HepG2 (cell line): ENCODE data around the gene MXI1. TPM values are rescaled to one million over a fixed set of nuclear protein-coding genes. Genes with fewer than 3 reads are reported as not detected.

Experiments
- ATAC-seq: fragments of 200-7000 bp; cut with Tn5 transposase; 3 replicates; pipeline ENCODE4 v1.9.1; 2020; ENCODE audit warnings: mild to moderate bottlenecking, moderate library complexity
- BruUV-seq: library from RNA; stranded (reverse); fragments of 400-500 nt; replicated peaks from 2 replicates; lab custom pipeline; 2021; lab: Mats Ljungman, UMichigan
- CTCF ChIA-PET: fragments of 300-600 bp; formaldehyde crosslinking; extraction: SDS; loops from one replicate; lab custom pipeline; 2021; ENCODE audit warnings: low total read pairs, inconsistent platforms, low intra/inter-chr PET ratio; lab: Yijun Ruan, JAX
- POLR2A ChIA-PET: fragments of 350-600 bp; sonication (Branson Sonifier 250); formaldehyde crosslinking; loops from one replicate; lab custom pipeline; 2020; ENCODE audit warnings: antibody characterized with exemption, inconsistent platforms; lab: Yijun Ruan, JAX
- DNase-seq: peaks from one replicate; pipeline ENCODE4 v3.0.0-alpha.2; 2015; ENCODE audit warnings: low spot score
- FAIRE-seq: peaks from 3 replicates; lab custom pipeline; 2011; peaks lifted over from hg19 to GRCh38; lab: Jason Lieb, UNC
- H2AFZ ChIP-seq: one replicate; pipeline ENCODE4 v1.6.1; 2011; ENCODE audit warnings: low read length, inconsistent platforms
- H3K27ac ChIP-seq: fragments of 300-600 bp; 3 replicates; pipeline ENCODE4 v1.8.0; 2011; ENCODE audit warnings: mixed run types, mild to moderate bottlenecking, mixed read lengths, low read length, inconsistent platforms; ENCODE audit not compliant: insufficient read depth; ENCODE audit errors: extremely low read length
- H3K27me3 ChIP-seq, 2 experiments: fragments of 200-600 bp in 1 of 2; 2 replicates in 1 of 2; 3 replicates in 1 of 2; pipeline versions ENCODE4 v1.6.0 to v1.8.0; 2011; ENCODE audit warnings: low read length in 2 of 2, mild to moderate bottlenecking in 2 of 2, moderate library complexity in 2 of 2, inconsistent platforms in 1 of 2; ENCODE audit not compliant: insufficient read depth in 2 of 2, control insufficient read depth in 1 of 2
- H3K36me3 ChIP-seq, 2 experiments: fragments of 200-600 bp in 1 of 2; replicated peaks in 1 of 2; 2 replicates in 1 of 2; 3 replicates in 1 of 2; pipeline versions ENCODE4 v1.5.1 to v1.8.0; 2011; ENCODE audit warnings: low read length in 2 of 2, inconsistent platforms in 1 of 2; ENCODE audit not compliant: insufficient read depth in 2 of 2, control insufficient read depth in 1 of 2
- H3K4me1 ChIP-seq: 2 replicates; pipeline ENCODE4 v1.5.1; 2012; ENCODE audit warnings: low read length, inconsistent platforms; ENCODE audit not compliant: insufficient read depth
- H3K4me2 ChIP-seq: 2 replicates; pipeline ENCODE4 v1.6.0; 2011; ENCODE audit warnings: low read depth, low read length, inconsistent platforms
- H3K4me3 ChIP-seq, 3 experiments: fragments of 200-600 bp in 1 of 3; sonication (generic), shearing (Covaris generic) in 1 of 3; replicated peaks in 1 of 3; 2 replicates each; pipeline ENCODE4 v1.5.1; 2011 to 2016; ENCODE audit warnings: low read length in 3 of 3, inconsistent platforms in 2 of 3, low read depth in 2 of 3, mild to moderate bottlenecking in 2 of 3, control low read depth in 1 of 3, mixed read lengths in 1 of 3; ENCODE audit not compliant: insufficient read depth in 1 of 3
- H3K79me2 ChIP-seq: one replicate; pipeline ENCODE4 v1.6.1; 2011; ENCODE audit warnings: low read length, inconsistent platforms; ENCODE audit not compliant: insufficient read depth
- H3K9ac ChIP-seq: 2 replicates; pipeline ENCODE4 v1.6.0; 2011; ENCODE audit warnings: mild to moderate bottlenecking, low read depth, low read length, inconsistent platforms; ENCODE audit not compliant: insufficient read depth
- H3K9me3 ChIP-seq: 2 replicates; pipeline ENCODE4 v1.5.1; 2012; ENCODE audit warnings: mild to moderate bottlenecking, low read length
- H4K20me1 ChIP-seq: 2 replicates; pipeline ENCODE4 v1.6.0; 2011; ENCODE audit warnings: inconsistent platforms, mild to moderate bottlenecking, low read length, moderate library complexity; ENCODE audit not compliant: insufficient read depth
- ARNT2 ChIP-seq: sonication (generic); formaldehyde crosslinking; IDR thresholded peaks from 2 replicates; pipeline ENCODE4 v1.8.0; 2022; ENCODE audit warnings: mild to moderate bottlenecking, low read depth, missing genetic modification reagents, moderate library complexity
- CREB3 ChIP-seq: sonication (generic); formaldehyde crosslinking; IDR thresholded peaks from 2 replicates; pipeline ENCODE4 v1.5.0; 2020; ENCODE audit warnings: missing genetic modification reagents
- FOXC1 ChIP-seq: sonication (generic); formaldehyde crosslinking; IDR thresholded peaks from 2 replicates; pipeline ENCODE4 v1.8.0; 2022; ENCODE audit warnings: mild to moderate bottlenecking, missing genetic modification reagents, borderline replicate concordance
- PTBP1 ChIP-seq: fragments of 200-400 bp; formaldehyde crosslinking; IDR thresholded peaks from 2 replicates; pipeline ENCODE4 v1.6.1; 2018; ENCODE audit warnings: low read length, low read depth; ENCODE audit not compliant: poor library complexity, severe bottlenecking
- RAD51 ChIP-seq: fragments of 450-650 bp; IDR thresholded peaks from 2 replicates; pipeline ENCODE4 v1.6.1; 2016; ENCODE audit warnings: borderline replicate concordance
- ZMAT5 ChIP-seq: sonication (generic); formaldehyde crosslinking; IDR thresholded peaks from 2 replicates; pipeline ENCODE4 v1.5.0; 2020; ENCODE audit warnings: mild to moderate bottlenecking, low read depth, missing genetic modification reagents, borderline replicate concordance
- ZNF737 ChIP-seq: sonication (generic); formaldehyde crosslinking; IDR thresholded peaks from 2 replicates; pipeline ENCODE4 v1.5.0; 2020; ENCODE audit warnings: missing genetic modification reagents, mild to moderate bottlenecking, borderline replicate concordance
- ZNF780A ChIP-seq: sonication (generic); formaldehyde crosslinking; IDR thresholded peaks from 2 replicates; pipeline ENCODE4 v1.8.0; 2022; ENCODE audit warnings: mild to moderate bottlenecking, missing genetic modification reagents, moderate library complexity
- ZNF792 ChIP-seq: IDR thresholded peaks from 2 replicates; pipeline ENCODE4 v1.6.1; 2016
- ZNF83 ChIP-seq: sonication (generic); formaldehyde crosslinking; IDR thresholded peaks from 2 replicates; pipeline ENCODE4 v1.4.0; 2020; ENCODE audit warnings: missing genetic modification reagents, mild to moderate bottlenecking, borderline replicate concordance
- ZUFSP ChIP-seq: sonication (generic); formaldehyde crosslinking; IDR thresholded peaks from 2 replicates; pipeline ENCODE4 v1.9.0; 2021; ENCODE audit warnings: missing genetic modification reagents, mild to moderate bottlenecking, borderline replicate concordance
- WGBS: methylation state at CpG from one replicate; pipeline ENCODE4 v1.1.6; 2017; ENCODE audit warnings: low lambda C conversion rate; 5-methylcytosine and 5-hydroxymethylcytosine counted together
- in situ Hi-C: cut with HindIII; loops from 2 replicates; pipeline ENCODE4 v1.10.0; 2017; ENCODE audit warnings: low pct_unique_long_range_greater_than_20kb; ENCODE audit not compliant: extremely low pct_ligation_motif_present
- intact Hi-C: fragments of 100-400 bp; cut with micrococcal nuclease; formaldehyde crosslinking; loops from one replicate; pipeline ENCODE4 v1.10.0; 2022; ENCODE audit not compliant: unreplicated experiment
- polyA plus RNA-seq, 8 experiments: library from polyadenylated mRNA; depleted of rRNA in 3 of 8; stranded (reverse) in 7 of 8; unstranded in 1 of 8; fragments of >200 nt; fragmentation: Illumina TruSeq in 4 of 8; extraction: Trizol in 4 of 8; gene quantifications; 2 replicates each; pipeline versions ENCODE4 v1.2.1 to v1.2.3, GENCODE V29; 2011 to 2016; ENCODE audit warnings: low read depth in 4 of 8, missing spikeins in 1 of 8, mixed read lengths in 1 of 8; ENCODE audit not compliant: insufficient read depth in 1 of 8
- total RNA-seq, 5 experiments: library from RNA; depleted of rRNA; stranded (reverse); fragments of >200 nt; fragmentation: Illumina TruSeq; extraction: Trizol; gene quantifications; 2 replicates each; pipeline ENCODE4 v1.2.3, GENCODE V29; 2016; ENCODE audit warnings: low read depth in 1 of 5

The MXI1 gene
- total and polyA plus RNA-seq, 2 of the 13 experiments (the other 11 are each of a cell fraction or from before 2014, with no cell fraction given) = 6.6 to 22.0 TPM

- no peak for ATAC-seq
- intact Hi-C loops (no loop called here), in situ Hi-C loops (loop anchor here (5.0 kb wide), 1 partner anchor 83 kb away; no protein-coding TSS in a partner anchor)
- no peaks in the 10 kb centered on the region for H3K36me3 ChIP-seq
- no peak overlapping the region for H3K4me3 ChIP-seq
- no peak for DNase-seq
- no peak overlapping the region for H2AFZ ChIP-seq
- FAIRE-seq = no peak
- no peak overlapping the region for H3K9ac ChIP-seq
- 46% methylated on average over 2 of the region's 2 CpGs for WGBS
- H3K27ac ChIP-seq = no peak overlapping the region
- ChIA-PET CTCF (interaction anchor here (1.1 kb wide), 1 partner anchor 82 kb away, joined by 6 read pairs; no protein-coding TSS in a partner anchor), POLR2A (no interaction called here)
- peaks cover 70% of the 10 kb centered on the region for H3K4me1 ChIP-seq
- H3K79me2 ChIP-seq = peaks cover 2% of the 10 kb centered on the region
- H4K20me1 ChIP-seq = peaks cover 46% of the 10 kb centered on the region
- H3K4me2 ChIP-seq = no peak overlapping the region; the same call in 1 of the 2 replicates
- no peaks in the 10 kb centered on the region for H3K9me3 ChIP-seq
- no TSS peak for BruUV-seq
- no peaks in the 10 kb centered on the region for H3K27me3 ChIP-seq
- TF ChIP-seq ZUFSP (CRISPR knock-in tag) (no peak), FOXC1 (no peak)
These were observed 13.0 kb downstream of the MXI1 start for GRCh38 chr10:110220398-110220797.

- in situ Hi-C loops (loop anchor here (5.0 kb wide), 1 partner anchor 84 kb away; no protein-coding TSS in a partner anchor), intact Hi-C loops (loop anchor here (1.0 kb wide), 1 partner anchor 84 kb away; no protein-coding TSS in a partner anchor)
- FAIRE-seq (no peak), ATAC-seq (no peak), DNase-seq (no peak)
- Histone ChIP-seq H2AFZ (no peak overlapping the region), H3K27me3 (no peaks in the 10 kb centered on the region), H3K79me2 (peaks cover 2% of the 10 kb centered on the region), H3K9me3 (no peaks in the 10 kb centered on the region), H3K36me3 (no peaks in the 10 kb centered on the region), H3K4me1 (peaks cover 63% of the 10 kb centered on the region), H3K4me3 (peak overlapping the region in 1 of 3 experiments; percentile 13; a peak in 1 of 6 replicates), H4K20me1 (peaks cover 42% of the 10 kb centered on the region), H3K9ac (no peak overlapping the region), H3K27ac (no peak overlapping the region), H3K4me2 (peak overlapping the region; percentile 50)
- ChIA-PET CTCF (interaction anchor here (1.1 kb wide), 1 partner anchor 83 kb away, joined by 6 read pairs; no protein-coding TSS in a partner anchor), POLR2A (interaction anchor here (1.7 kb wide), 1 partner anchor 11 kb away, joined by 9 read pairs; no protein-coding TSS in a partner anchor)
- TF ChIP-seq CREB3 = no peak
- TF ChIP-seq ZNF737 (CRISPR knock-in tag) = no peak
- no peak for TF ChIP-seq PTBP1
- no peak for TF ChIP-seq ZNF83 (CRISPR knock-in tag)
- TF ChIP-seq ARNT2 (CRISPR knock-in tag) = no peak
- no peak for TF ChIP-seq ZMAT5 (CRISPR knock-in tag)
- no peak for TF ChIP-seq ZNF792 (CRISPR knock-in tag)
- TF ChIP-seq ZNF780A (CRISPR knock-in tag) = no peak
- no peak for TF ChIP-seq RAD51
- BruUV-seq = no TSS peak
- WGBS = 60% methylated on average over 4 of the region's 4 CpGs
These were observed 13.8 kb downstream of the MXI1 start for GRCh38 chr10:110221044-110221720.
